IMR-90 (cell line): ENCODE measurements around the gene NES.

Source experiments
- CTCF ChIP-seq: conservative IDR thresholded peaks from 2 replicates; pipeline ENCODE4 v1.5.1; 2012; ENCODE audit warnings: mild to moderate bottlenecking, low read depth, low read length, improper control_type of control experiment
- MAFK ChIP-seq: IDR thresholded peaks from 2 replicates; pipeline ENCODE4 v1.6.1; 2012; ENCODE audit warnings: low read depth, low read length, improper control_type of control experiment
- MXI1 ChIP-seq: IDR thresholded peaks from 2 replicates; pipeline ENCODE4 v1.6.1; 2012; ENCODE audit warnings: low read depth, mild to moderate bottlenecking, low read length, moderate library complexity, borderline replicate concordance
- POLR2A ChIP-seq: IDR thresholded peaks from 2 replicates; pipeline ENCODE4 v1.6.1; 2012; ENCODE audit warnings: mild to moderate bottlenecking, low read depth, low read length
- RAD21 ChIP-seq: IDR thresholded peaks from 2 replicates; pipeline ENCODE4 v1.6.1; 2012; ENCODE audit warnings: low read length, improper control_type of control experiment
- RCOR1 ChIP-seq: IDR thresholded peaks from 2 replicates; pipeline ENCODE4 v1.6.1; 2012; ENCODE audit warnings: mild to moderate bottlenecking, low read length, improper control_type of control experiment; ENCODE audit not compliant: insufficient replicate concordance
- RFX5 ChIP-seq: IDR thresholded peaks from 2 replicates; pipeline ENCODE4 v1.8.0; 2012; ENCODE audit warnings: low read depth, mild to moderate bottlenecking, low read length, moderate library complexity
- SMC3 ChIP-seq: fragments of 150-350 bp; IDR thresholded peaks from 2 replicates; pipeline ENCODE4 v1.6.1; 2016; ENCODE audit warnings: low read depth, mild to moderate bottlenecking, antibody characterized with exemption, low read length, moderate library complexity
- USF2 ChIP-seq: fragments of 150-350 bp; IDR thresholded peaks from 2 replicates; pipeline ENCODE4 v1.6.1; 2017; ENCODE audit warnings: mild to moderate bottlenecking, antibody characterized with exemption, low read length, low read depth

- TF ChIP-seq CTCF (no peak), RAD21 (no peak), RFX5 (no peak), POLR2A (no peak), RCOR1 (no peak), MAFK (no peak), USF2 (no peak), MXI1 (no peak), SMC3 (no peak)
These were observed 31.5 kb downstream of the NES start for GRCh38 chr1:156645666-156646065.
